ENCODE data around the gene FMNL1.

FMNL1 gene

DNA sequence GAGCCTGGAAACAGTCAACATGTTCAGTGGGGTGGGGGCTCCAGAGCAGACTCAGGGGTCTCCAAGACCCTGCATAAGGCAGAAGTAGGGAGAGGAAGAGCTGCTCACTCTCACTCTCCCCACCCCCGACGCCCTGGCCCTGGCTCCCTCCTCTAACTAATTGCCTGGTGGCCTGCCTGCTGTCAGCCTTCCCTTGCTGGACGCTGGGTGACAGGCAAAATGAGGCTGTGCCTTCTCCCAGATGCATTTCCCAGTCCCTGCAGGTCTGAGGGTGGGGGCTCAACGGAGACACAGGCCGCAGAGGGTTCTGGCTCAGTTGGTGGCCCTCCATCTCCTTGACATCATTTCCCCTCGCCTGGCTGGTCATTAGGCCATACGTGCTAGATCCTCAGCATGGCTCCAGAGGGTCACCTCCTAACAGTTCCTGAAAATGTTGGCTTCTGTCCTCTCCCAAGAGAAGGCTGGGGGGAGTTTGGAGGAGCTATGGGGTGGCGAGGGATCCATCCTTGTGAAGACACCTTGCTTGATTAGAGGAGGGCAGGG lies 1.4 kb downstream of the FMNL1 start:
- DNase-seq = peak; percentile 29

GRCh38 chr17:45223539-45224528 lies 2.1 kb downstream of the FMNL1 start:
- no peak for DNase-seq

GRCh38 chr17:45224671-45225050 lies 3.0 kb downstream of the FMNL1 start:
- no peak for DNase-seq

DNA sequence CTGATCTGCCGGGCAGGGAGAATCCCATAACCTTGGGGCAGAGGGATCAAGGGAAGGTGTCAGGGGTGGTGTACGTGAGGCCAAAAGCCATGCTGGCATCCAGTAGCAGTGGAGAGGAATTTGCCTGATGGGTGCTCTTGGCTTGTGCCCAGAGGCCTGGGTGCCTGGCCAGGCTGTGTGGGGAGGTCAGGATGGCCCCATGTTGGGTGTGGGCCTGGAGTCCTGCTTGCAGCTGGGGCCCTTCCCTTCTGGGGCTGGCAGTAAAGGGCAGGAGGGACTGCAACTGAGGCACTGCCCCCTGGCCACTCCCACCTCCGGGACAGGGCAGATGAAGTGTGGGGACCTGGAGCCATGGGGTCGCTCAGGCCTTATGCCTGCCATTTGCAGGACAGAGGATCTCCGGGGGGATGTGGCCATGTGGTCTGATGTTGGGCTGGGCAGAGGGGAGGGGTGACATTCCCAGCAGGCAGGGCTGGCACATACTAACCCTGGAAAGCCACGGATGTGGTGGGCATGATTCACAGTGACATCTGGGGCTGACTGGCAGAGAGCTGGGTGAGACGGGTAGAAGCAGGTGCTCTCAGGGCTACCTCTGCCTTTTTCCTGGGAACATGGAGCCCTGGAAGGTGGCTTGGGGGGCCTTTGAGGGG lies 3.5 kb downstream of the FMNL1 start:
- DNase-seq = no peak

- no peak for DNase-seq
These were observed 4.4 kb downstream of the FMNL1 start for GRCh38 chr17:45225964-45226530.

- no peak for DNase-seq
These were observed 4.9 kb downstream of the FMNL1 start for GRCh38 chr17:45226576-45226975.

- DNase-seq = no peak
These were observed 5.6 kb downstream of the FMNL1 start for GRCh38 chr17:45227101-45227925.

- DNase-seq = no peak
These were observed 6.5 kb downstream of the FMNL1 start for GRCh38 chr17:45227926-45228762.

DNA sequence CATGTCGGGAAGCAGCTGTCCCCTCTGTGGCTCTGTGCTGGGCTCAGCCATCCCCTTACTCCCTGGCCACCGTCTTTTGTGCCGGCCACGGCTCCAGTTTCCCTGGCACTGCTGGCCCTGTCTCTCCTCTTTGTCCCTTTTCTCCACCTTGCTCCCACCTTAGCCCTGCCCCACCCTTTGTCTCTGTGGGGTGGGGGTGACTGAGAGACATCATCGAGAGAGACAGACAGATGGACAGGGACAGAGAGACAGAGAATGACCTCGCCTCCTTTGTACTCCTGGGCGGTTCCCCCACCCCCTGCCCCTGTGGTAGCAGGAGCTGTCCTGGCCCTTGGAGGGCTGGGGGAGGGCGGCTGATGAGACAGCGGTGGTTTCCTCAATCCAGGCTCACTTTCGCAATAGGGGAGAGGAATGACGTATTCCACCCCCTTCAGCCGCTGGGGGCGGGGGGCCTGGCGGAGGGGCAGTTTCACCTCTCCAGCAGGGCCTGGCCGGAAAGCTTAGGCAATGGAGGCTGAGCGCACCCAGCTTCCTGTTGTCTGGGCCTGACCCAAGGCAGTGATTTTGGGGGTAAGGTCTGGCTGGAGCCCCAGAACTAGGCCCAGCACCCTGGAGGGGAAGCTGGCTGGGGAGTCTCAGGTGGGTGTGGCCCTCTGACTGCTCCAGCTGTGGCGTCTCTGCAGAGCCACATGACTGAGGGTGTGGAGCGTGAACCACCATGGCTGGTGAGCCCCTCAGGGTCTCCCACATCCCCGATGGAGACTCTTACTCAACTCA lies 7.3 kb downstream of the FMNL1 start:
- peak; percentile 41 for DNase-seq

DNA sequence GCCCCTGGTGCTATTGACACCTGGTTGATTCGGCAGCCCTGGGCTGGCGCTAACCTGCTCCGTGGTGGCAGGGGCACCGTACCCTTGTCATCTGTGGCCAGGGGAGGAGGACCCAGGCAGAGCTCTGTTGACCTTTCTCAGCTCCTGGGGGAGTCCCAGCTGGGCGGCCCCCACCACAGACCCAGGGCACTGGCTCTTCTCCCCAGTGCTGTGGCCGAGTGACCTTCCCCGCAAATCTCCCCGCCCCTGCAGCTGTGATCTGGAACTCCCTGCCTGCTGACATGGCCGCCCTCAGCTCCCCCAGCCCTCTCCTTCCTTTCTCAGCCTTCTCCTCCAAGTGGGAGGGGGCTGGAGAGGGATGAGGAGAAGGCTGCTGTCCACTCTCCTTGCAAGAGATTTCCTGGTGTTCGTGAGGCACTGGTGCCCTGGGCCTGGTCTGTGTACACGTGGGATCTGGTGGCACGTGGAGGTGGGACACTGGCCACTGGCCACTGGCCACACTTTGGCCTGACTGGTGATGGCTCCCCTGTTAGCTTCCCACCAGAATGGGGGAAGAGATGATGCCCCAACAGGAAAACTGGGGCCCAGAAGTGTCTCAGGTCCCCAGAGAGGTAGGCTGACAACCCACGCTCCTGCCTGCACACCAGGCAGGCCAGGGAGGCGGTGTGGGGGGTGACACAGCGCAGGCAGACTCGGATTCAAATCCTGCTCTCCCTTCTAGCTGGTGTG lies 8.2 kb downstream of the FMNL1 start:
- DNase-seq = no peak

DNA sequence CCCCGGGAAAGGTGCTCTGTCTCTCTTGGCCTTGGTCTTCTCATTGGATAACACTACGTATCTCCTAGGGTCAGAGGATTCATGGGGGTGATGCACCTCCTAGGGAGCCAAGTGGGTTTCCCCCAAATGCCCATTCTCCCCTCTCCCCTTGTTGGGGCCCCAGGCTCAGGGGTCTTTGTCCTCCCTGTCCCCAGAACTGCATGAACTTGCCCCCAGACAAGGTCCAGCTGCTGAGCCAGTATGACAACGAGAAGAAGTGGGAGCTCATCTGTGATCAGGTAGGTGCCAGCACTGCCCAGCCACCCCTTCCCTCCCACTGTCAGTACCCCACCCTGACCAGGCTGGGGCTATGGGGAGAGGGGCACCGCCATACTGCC lies 8.7 kb downstream of the FMNL1 start:
- no peak for DNase-seq

GRCh38 chr17:45230787-45231480 lies 9.2 kb downstream of the FMNL1 start:
- DNase-seq = peak; percentile 45

DNA sequence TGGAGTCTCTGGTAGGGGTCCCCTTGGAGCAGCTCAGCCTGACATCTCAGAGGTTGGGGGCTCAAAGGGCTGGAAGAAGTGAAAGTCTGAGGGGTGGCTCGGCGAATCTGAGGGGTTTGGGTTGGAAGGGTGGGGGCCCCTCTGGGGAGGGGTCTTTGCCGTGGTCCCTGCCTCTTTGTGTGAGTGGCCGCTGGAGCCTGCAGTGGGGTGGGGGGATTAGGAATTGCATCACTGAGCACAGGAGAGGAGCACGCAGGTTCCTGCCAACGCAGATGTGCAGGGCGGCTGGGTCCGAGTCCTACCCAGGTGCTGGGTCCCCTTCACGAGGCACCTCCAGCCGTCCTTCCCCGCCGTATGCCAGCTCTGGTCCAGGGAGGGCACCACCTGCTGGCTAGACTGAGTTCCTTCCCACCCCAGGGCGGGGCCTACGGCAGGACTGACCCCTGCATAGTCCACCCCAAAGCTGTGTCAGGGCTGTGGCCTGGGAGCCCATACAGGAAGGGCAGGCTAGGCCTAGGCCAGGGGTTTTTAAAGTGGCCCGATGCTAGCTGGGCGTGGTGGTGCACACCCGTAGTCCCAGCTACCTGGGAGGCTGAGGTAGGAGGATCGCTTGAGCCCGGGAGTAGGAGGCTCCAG lies 9.9 kb downstream of the FMNL1 start:
- DNase-seq = no peak

GRCh38 chr17:45232514-45233422 lies 11.1 kb downstream of the FMNL1 start:
- DNase-seq = no peak

- no peak for DNase-seq
These were observed 11.8 kb downstream of the FMNL1 start for GRCh38 chr17:45233423-45233924.

- DNase-seq = peak; percentile 31
These were observed 13.1 kb downstream of the FMNL1 start for GRCh38 chr17:45234641-45235415.

Data from eye (tissue), 1 donor.